GM21515 (cell line): ENCODE results near the gene C3orf22.
"Not testable (repeated sequence)": the region's sequence is repeated elsewhere in the genome, so short reads cannot be mapped to it uniquely, and the experiment has no call there.

Experiments used
- ATAC-seq: cut with Tn5 transposase; IDR thresholded peaks from one replicate; pipeline ENCODE4 v1.9.1; 2021; ENCODE audit not compliant: unreplicated experiment

C3orf22 gene

DNA sequence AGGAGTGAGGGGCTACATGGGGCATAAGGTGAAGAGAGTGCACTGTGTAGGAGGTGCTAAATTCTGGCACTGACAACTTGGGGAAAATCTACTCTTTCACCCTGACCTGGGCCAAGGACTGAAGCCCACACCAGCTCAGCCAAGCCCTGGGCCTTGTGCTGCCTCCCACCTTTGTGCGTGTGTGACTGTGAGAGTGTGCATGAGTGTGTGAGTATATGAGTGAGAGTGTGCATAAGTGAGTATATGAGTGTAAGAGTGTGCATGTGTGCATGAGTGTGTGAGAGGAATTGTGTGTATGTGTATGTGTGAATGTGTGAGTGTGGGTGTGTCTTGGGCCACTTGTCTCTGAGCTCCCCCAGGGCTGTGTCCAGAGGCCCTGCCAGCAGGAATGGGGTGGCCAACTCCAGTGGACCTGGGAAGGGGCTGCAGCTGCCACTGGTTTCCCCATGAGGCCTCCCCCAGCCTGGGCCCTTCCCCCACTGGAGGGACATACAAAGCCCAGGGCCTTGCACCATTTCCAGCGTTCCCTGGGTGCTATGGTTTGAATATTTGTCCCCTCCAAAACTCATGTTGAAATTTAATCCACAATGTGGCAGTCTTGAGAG is 15.2 kb downstream of the C3orf22 start:
- no peak for ATAC-seq

DNA sequence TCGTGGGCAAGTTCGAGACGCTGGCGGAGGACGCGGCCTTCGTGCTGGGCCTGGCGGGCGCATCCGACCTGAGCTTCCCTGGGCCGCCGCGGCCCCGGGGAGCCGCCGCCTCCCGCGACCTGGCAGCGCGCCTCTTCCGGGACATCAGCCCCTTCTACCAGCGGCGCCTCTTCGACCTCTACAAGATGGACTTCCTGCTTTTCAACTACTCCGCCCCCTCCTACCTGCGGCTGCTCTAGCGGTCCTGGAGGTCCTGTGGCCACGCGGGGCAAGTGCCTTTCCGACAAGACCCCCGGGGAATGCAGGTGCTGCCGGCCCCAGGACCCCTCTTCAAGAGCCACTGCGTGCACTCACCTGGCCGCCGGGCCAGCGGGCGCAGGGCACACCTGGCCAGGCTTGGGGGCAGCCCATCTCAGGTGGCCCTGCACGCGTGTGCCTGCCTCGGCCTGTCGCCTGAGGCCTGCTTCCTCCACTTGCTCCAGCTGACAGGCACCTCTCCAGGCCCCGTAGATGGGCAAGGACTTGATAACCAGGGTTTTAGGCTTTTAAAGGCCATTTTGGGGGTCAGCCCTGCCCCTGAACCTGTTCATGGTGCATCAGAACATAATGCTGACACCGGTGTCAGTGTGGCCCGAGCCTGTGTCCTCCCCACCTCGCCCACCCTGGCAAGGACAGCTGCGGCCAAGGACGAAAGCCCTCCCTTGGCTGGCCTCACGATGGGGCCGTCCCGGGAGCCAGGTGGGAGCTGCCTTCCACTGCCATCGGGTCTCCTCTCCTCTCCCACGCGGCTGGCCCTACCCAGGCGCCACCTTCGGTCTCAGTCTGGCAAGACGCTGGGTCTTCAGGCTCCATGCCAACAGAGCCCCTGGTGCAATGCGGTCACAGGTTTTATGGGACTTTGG is 16.1 kb downstream of the C3orf22 start:
- no peak for ATAC-seq

GRCh38 chr3:126541628-126542339 is 16.9 kb downstream of the C3orf22 start:
- no peak for ATAC-seq

- ATAC-seq: no peak
These were observed 17.6 kb downstream of the C3orf22 start for GRCh38 chr3:126540951-126541627.

GRCh38 chr3:126540342-126540849 is 18.3 kb downstream of the C3orf22 start:
- no peak for ATAC-seq

DNA sequence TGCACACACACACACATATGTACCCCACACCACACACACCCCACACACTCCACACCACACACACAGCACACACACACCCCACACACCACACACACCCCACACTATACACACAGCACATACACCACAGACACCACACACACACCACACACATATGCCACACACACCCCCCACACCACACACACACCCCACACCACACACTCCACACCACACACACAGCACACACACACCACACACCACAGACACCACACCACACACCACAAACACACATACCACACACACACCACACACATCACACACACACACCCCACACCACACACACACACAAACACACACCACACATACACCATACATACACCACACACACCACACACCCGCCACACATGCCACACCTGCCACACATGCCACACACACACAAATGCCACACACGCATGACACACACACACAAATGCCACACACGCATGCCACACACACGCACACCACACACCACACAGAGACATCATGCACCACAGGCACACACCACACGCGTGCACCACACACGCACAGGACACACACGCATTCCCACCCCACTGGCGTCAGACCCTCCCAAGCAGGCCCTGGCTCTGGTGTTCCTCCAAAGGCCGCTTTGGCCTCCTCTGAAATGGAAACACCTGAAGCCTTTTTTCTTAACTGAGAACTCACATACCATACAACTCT is 19.0 kb downstream of the C3orf22 start:
- ATAC-seq: no peak

DNA sequence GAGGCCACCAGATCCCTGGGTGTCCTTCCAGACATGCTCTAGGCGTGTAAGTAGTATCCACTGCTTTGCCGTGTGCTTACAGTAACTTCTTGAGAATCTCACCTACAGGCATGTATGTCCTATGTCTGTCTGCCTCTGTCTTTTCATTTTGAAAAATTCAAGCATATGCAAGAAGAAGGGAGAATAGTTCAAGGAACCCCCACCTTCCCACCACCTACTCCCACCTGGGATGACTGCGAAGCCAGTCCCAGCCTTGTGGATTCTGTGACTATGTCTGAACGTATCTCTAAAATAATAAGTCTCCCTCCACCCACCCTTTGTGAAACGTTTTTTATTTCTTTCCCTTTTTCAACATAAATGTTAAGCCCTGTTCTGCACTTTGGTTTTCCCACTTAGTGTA is 19.8 kb downstream of the C3orf22 start:
- ATAC-seq: no peak

DNA sequence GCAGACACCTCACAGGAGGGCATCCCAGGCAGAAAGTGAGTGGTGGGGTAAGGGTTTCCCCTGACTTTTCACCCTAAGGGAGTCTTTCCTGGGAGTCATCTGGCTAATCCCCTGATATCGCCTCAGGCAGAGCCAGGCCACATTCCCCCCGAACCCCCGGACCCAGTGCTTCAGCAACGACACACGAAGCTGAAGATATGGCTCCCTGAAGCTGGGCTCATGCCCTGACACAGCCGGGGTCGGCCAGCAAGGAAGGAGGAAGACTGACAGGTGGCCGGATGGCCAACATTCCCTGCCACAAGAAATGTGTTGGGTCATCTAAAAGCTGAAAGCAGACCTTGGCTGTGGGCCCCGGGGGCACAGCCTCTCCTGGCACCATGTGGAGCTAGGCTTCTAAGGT is 20.4 kb downstream of the C3orf22 start:
- no peak for ATAC-seq

DNA sequence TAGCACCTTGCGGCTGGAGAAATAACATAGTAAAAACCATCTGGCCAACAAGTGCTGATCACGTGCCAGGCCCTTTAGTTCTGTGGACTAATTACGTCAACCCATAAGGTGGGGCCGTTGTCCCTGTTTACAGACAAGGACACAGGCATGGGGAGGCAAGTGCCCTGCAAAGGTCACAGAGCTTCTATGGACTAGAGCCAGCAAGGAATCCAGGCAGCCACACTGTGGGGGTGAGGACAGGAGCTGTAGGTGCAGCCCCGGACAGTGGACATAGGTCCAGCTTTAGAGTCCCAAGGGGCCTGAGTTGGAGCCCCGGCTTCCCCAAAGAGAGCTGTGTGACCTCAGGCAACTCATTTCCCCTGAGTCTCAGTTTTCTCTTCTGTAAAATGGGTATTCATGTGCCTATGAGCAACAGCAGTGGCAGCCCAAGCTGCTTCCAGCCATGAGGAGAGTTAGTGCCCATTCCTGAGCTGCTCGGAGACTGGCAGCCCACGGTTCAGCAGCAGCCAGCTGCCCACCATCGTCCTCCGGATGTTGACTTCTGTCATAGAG is 20.9 kb downstream of the C3orf22 start:
- no peak for ATAC-seq

GRCh38 chr3:126537116-126537729 is 21.5 kb downstream of the C3orf22 start:
- no peak for ATAC-seq

DNA sequence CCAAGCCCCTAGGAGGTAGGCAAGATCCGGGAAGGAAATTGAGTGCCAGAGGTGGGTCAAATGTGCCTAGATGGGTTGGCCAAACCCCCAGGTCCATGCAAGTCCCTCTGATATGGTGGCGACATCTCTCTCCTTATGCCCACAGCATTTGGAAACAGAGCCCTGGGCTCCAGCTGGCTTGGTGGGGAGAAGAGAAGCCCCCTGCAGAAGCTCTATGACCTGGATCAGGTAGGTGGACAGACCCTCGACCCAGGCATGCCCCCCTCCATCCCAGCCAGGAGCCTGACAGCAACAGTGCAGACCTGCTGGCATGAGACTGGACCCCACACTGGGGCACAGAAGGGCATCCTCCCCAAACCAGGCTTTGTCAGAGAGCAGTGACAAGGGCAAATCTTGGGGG is 22.6 kb downstream of the C3orf22 start:
- no peak for ATAC-seq

DNA sequence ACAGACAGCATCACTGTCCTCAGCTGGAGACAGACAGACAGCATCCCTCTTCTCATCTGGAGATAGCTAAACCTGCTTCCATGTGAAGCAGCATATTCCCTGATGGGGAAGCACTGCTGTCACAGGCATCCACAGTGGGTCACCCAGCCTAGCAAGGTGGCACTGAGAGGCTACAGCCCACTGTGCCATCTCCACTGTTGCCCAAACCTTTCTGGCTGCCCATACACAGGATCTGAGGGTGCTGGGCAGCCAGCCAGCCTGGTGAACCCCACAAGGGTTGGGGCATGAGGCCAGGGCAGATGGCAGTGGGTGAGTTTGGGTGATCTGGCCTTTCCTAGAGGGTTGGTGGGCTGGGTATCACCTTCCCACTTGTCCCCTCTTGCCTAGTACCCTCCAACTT is 23.1 kb downstream of the C3orf22 start:
- ATAC-seq: no peak

DNA sequence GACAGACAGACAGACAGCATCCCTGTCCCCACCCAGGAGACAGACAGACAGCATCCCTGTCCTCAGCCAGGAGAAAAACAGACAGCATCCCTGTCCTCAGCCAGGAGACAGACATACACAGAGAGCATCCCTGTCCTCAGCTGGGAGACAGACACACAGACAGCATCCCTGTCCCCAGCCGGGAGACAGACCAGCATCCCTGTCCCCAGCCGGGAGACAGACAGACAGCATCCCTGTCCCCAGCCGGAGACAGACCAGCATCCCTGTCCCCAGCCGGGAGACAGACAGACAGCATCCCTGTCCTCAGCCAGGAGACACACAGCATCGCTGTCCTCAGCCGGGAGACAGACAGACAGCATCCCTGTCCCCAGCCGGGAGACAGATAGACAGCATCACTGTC is 24.0 kb downstream of the C3orf22 start:
- ATAC-seq: not testable (repeated sequence)

GRCh38 chr3:126533506-126533905 is 25.2 kb downstream of the C3orf22 start:
- ATAC-seq: no peak

GRCh38 chr3:126531051-126531330 is 27.7 kb downstream of the C3orf22 start:
- ATAC-seq: no peak

- no peak for ATAC-seq
These were observed 28.3 kb downstream of the C3orf22 start for GRCh38 chr3:126530171-126531050.

DNA sequence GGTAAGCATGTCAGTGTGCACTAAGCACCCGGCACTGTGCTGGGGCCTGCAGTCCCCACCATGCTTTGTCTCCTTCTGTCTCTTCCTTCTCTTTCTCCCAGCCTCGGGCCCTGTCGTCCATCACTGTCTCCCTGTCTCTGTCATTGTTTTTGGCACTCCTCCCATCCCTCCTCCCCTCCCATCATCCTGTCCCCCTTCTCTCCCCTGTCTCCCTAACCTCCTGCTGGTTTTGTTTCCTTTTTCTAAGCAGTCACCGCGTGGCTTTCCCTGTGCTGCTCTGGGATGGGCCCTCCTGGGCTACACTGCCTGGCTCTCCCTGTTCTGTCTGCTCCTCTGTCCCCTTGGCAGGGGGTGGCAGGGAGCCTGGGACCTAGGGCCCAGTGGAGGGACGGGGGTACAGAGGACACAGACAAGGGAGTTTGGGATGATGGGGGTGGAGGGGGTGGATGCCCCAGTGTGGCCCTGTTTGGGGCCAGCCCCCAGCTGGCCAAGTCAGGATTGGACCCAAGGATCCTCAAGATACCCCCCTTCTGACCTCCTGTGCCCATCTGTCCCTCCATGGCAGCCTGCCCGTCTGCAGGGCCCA is 29.1 kb downstream of the C3orf22 start:
- ATAC-seq: no peak

- no peak for ATAC-seq
These were observed 29.8 kb downstream of the C3orf22 start for GRCh38 chr3:126528800-126529541.
